ENCODE measurements around the gene SLC41A3.
"Not testable (repeated sequence)": the region's sequence is repeated elsewhere in the genome, so short reads cannot be mapped to it uniquely, and the experiment has no call there.

The SLC41A3 gene

DNA sequence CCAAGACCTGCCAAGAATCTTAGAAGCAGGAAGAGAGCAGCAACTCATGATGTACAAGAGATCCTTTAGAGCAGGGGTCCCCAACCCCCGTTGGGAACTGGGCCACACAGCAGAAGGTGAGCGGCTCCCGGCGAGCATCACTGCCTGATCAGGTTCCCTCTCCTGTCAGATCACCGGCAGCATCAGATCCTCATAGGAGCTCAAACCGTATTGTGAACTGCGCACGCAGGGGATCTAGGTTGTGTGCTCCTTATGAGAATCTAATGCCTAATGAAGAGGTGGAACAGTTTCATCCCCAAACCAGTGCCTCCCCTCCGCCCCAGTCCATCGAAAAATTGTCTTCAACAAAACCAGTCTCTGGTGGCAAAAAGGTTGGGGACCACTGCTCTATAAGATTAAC is 13.8 kb downstream of the SLC41A3 start:
- H3K4me3 ChIP-seq (ENCODE audit: low read depth, low read length) = no peak overlapping the region
- no peak for DNase-seq (ENCODE audit: low read depth)
- TF ChIP-seq CTCF (IDR thresholded peaks at IDR 0.05; ENCODE audit: control insufficient read depth, extremely low read depth, insufficient read depth) = no peak

DNA sequence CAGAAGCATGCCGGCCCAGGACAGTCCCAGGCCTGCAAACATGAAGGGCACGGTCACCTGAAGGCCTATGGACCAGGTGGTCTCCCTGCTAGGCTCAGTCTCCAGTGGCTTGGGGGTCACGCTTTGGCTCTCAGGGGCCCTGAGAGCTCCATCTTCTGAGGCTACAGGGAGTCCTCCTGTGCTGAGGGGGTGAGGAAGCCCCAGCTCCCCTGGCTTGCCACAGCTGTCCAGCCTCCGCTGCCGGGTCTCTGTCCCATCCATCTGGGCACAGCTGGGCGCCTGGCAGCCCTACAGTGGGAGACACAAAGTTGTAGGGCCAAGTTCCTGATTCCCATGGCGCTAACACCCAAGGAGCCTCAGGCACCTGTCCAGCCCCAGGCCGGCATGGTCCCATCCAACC is 16.0 kb downstream of the SLC41A3 start:
- no peak for TF ChIP-seq CTCF (IDR thresholded peaks at IDR 0.05; ENCODE audit: control insufficient read depth, extremely low read depth, insufficient read depth)
- no peak overlapping the region for H3K4me3 ChIP-seq (ENCODE audit: low read depth, low read length)
- DNase-seq (ENCODE audit: low read depth) = no peak

DNA sequence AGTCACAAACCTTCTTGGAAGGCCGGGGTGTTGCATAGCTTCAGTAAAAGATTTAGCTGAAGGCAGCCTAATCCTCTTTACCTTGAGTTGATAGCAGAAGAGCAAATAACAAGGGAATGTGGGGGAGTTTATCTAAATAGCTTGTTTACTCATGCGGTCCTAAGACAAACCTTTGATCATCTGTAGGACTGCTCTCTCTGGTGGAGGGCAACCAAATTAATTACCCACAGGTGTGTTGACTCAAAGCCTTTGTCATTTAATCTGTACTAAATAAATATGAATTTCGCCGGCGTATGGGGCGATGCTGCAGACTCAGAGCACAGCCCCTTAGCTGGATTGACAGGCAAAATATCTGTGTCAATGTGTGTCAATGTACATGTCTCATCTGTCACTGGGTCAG is 17.2 kb downstream of the SLC41A3 start:
- not testable (repeated sequence) for DNase-seq (ENCODE audit: low read depth); H3K4me3 ChIP-seq (ENCODE audit: low read depth, low read length)

DNA sequence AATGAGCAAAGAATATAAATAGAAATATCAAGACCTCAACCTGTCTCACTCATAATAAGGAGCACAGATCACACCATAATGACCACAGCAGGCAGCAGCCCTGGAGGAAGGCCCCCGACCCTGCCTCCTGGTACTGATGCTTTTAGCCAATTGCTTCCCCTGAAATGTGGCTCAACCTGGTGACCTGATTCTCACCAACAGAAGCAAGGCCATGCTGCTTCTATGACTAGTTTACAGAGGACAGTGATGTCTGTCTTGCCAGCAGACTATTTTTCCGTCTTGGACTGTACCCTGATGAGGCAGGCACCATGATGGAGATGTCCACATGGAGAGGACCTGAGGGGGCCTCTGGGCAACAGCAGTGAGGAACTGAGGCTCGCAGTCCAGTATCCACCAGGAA is 18.0 kb downstream of the SLC41A3 start:
- H3K4me3 ChIP-seq (ENCODE audit: low read depth, low read length) = no peak overlapping the region
- no peak for TF ChIP-seq CTCF (IDR thresholded peaks at IDR 0.05; ENCODE audit: control insufficient read depth, extremely low read depth, insufficient read depth)
- DNase-seq (ENCODE audit: low read depth) = no peak

DNA sequence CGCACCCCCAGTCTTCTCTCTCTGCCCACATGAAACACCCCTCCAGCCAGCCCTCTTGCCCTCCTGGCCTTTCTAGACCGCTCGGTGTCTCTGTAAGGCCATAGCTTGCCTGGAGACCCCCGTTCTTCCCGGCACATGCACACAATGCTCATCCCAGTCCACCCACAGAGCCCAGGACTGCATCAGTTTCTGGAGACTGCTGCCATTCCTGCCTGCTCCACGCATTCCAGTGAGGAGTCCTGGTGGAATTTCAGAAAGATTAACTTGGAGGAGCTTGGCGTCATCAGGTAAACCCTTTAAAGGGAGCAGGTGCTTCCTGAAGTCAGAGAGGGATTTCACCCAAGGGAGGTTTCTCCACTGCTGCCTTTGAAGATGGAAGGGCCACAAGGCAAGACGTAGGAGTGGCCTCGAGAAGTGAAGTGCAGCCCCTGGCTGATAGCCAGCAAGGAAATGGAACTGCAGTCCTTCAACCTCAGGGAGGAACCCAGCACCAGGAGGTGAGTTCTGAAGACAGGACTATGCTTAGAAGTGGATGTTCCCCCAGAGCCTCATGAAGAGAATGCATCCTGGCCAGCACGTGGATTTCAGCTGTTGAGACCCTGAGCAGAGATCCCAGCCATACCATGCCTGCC is 19.2 kb downstream of the SLC41A3 start:
- DNase-seq (ENCODE audit: low read depth) = no peak
- no peak overlapping the region for H3K4me3 ChIP-seq (ENCODE audit: low read depth, low read length)
- TF ChIP-seq CTCF (IDR thresholded peaks at IDR 0.05; ENCODE audit: control insufficient read depth, extremely low read depth, insufficient read depth) = no peak

DNA sequence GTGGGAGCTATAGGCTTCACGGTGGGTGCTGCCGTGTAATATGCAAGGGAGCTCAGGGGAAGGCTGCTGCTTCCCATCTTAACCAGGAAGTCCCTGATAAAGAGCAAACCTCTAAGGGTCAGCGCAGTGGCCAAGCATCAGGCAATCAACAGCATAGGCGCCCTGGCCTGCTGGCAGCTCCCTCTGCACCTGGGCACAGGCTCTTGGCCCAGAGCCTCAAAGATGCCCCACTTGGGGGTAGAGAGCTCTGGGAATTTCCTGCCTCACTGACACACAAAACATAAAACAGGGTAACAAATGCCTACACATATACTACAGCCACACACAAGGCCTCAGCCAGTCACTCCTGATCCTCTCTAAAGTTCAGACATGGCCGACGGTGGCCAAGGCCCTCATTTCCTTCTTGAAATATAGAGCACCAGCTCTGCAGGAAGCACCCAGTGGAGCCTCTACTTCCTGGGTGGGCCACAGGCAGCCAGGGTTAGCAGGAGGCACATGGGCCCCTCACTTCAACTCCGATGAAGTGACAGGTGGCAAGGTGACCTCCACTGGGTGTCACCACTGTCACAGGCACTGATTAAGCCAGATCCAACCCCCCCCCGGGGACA is 20.5 kb downstream of the SLC41A3 start:
- no peak overlapping the region for H3K4me3 ChIP-seq (ENCODE audit: low read depth, low read length)
- TF ChIP-seq CTCF (IDR thresholded peaks at IDR 0.05; ENCODE audit: control insufficient read depth, extremely low read depth, insufficient read depth) = no peak
- no peak for DNase-seq (ENCODE audit: low read depth)

- no peak for DNase-seq (ENCODE audit: low read depth)
- no peak overlapping the region for H3K4me3 ChIP-seq (ENCODE audit: low read depth, low read length)
- TF ChIP-seq CTCF (IDR thresholded peaks at IDR 0.05; ENCODE audit: control insufficient read depth, extremely low read depth, insufficient read depth) = no peak
Observed at GRCh38 chr3:126061301-126062032, 22.5 kb downstream of the SLC41A3 start.

Data from LNCaP clone FGC (cell line).